K562 (cell line): ENCODE measurements around the gene C17orf75.

Experiments used
- DPF2 ChIP-seq: fragments of 450-650 bp; IDR thresholded peaks from 2 replicates; pipeline ENCODE4 v1.6.1; 2016
- EGR1 ChIP-seq: fragments of 450-650 bp; conservative IDR thresholded peaks from 2 replicates; pipeline ENCODE4 v1.6.1; 2017; ENCODE audit warnings: mild to moderate bottlenecking

GRCh38 chr17:32345951-32346600 lies 4.1 kb upstream of the C17orf75 start:
- TF ChIP-seq DPF2, result peak; percentile 66
- no peak for TF ChIP-seq EGR1
